ENCODE measurements around the gene PEAR1. TPM values are rescaled to one million over a fixed set of nuclear protein-coding genes. Genes with fewer than 3 reads are reported as not detected.

Gene PEAR1
- total and polyA plus RNA-seq, 2 donors (not counting 1 experiment from before 2014, with no cell fraction given): 0.03 TPM; not detected in 1

DNA sequence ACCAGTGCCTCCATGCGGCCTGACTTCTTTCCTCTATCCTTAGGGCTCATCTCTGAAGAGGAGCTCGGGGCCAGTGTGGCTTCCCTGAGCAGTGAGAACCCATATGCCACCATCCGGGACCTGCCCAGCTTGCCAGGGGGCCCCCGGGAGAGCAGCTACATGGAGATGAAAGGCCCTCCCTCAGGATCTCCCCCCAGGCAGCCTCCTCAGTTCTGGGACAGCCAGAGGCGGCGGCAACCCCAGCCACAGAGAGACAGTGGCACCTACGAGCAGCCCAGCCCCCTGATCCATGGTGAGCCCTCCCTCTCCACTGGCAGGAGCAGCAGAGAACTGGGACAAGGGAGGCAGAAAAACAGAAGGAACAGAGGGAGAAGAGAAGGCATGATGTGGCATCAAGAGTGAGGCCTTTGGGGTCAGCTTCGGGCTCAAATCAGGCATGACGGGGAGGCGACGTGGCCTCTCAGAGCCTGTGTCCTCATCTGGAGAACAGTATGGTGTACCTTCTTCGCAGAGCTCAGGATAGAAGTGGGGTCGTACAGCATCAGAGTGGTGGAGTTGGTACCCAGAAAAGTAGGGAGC, 20.4 kb downstream of the PEAR1 start:
- 93% methylated on average over 11 of the region's 13 CpGs for WGBS (ENCODE audit: insufficient coverage)
- no peaks in the 10 kb centered on the region for H3K36me3 ChIP-seq (replicated peaks in 1 of 2; ENCODE audit: control extremely low read depth in 1 of 2, control insufficient read depth in 1 of 2, extremely low read depth in 1 of 2, insufficient read depth in 2 of 2, low read length in 1 of 2)
- ChIA-PET CTCF (no interaction called here), POLR2A (no interaction called here)
- no peak for DNase-seq
- Mint-ChIP-seq H3K9me3 (ENCODE audit: insufficient read depth) (peaks cover 4% of the 10 kb centered on the region), H3K27ac (no peak overlapping the region), H3K4me1 (no peaks in the 10 kb centered on the region), H3K27me3 (peaks cover 42% of the 10 kb centered on the region), H3K4me3 (no peak overlapping the region)
- intact Hi-C loops (cut with micrococcal nuclease): loop anchor here (5.0 kb wide), 1 partner anchor 243 kb away; no protein-coding TSS in a partner anchor
- H2AFZ ChIP-seq (ENCODE audit: insufficient read depth, low read depth, low read length, poor library complexity, severe bottlenecking): no peak overlapping the region
- no peak for ATAC-seq (ENCODE audit: low read depth)
- H3K4me2 ChIP-seq (replicated peaks; ENCODE audit: low read depth, low read length, poor library complexity, severe bottlenecking): no peak overlapping the region
- no peaks in the 10 kb centered on the region for H3K79me2 ChIP-seq (ENCODE audit: control insufficient read depth, insufficient read depth, low read length)
- peaks cover 0 to 24% (median 5%) of the 10 kb centered on the region in 4 experiments for H3K27me3 ChIP-seq (replicated peaks in 1 of 4; ENCODE audit: control extremely low read depth in 1 of 4, control insufficient read depth in 3 of 4, insufficient read depth in 4 of 4, low read length in 3 of 4)
- no peaks in the 10 kb centered on the region for H3K4me1 ChIP-seq (ENCODE audit: control insufficient read depth in 2 of 2, insufficient read depth in 2 of 2, low read length in 2 of 2)
- no peaks in the 10 kb centered on the region for H4K20me1 ChIP-seq (ENCODE audit: control insufficient read depth, insufficient read depth, low read length, poor library complexity, severe bottlenecking)
- H3K9me3 ChIP-seq (ENCODE audit: control extremely low read depth in 1 of 3, control insufficient read depth in 2 of 3, insufficient read depth in 1 of 3, low read length in 2 of 3): peaks cover 0 to 5% (median 0%) of the 10 kb centered on the region in 3 donors
- no peak for TF ChIP-seq EZH2 (IDR thresholded peaks at IDR 0.05; ENCODE audit: borderline replicate concordance, insufficient read depth, low read depth, low read length, poor library complexity, severe bottlenecking)
- TF ChIP-seq, protein P1, sequence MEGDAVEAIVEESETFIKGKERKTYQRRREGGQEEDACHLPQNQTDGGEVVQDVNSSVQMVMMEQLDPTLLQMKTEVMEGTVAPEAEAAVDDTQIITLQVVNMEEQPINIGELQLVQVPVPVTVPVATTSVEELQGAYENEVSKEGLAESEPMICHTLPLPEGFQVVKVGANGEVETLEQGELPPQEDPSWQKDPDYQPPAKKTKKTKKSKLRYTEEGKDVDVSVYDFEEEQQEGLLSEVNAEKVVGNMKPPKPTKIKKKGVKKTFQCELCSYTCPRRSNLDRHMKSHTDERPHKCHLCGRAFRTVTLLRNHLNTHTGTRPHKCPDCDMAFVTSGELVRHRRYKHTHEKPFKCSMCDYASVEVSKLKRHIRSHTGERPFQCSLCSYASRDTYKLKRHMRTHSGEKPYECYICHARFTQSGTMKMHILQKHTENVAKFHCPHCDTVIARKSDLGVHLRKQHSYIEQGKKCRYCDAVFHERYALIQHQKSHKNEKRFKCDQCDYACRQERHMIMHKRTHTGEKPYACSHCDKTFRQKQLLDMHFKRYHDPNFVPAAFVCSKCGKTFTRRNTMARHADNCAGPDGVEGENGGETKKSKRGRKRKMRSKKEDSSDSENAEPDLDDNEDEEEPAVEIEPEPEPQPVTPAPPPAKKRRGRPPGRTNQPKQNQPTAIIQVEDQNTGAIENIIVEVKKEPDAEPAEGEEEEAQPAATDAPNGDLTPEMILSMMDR (IDR thresholded peaks at IDR 0.05): no peak
- H3K27ac ChIP-seq (ENCODE audit: low read length in 2 of 2): no peak overlapping the region
- no peak overlapping the region for H3K9ac ChIP-seq (ENCODE audit: low read length)
- H3K4me3 ChIP-seq (ENCODE audit: control extremely low read depth in 1 of 5, extremely low read depth in 1 of 5, insufficient read depth in 1 of 5, low read depth in 2 of 5, low read length in 4 of 5): no peak overlapping the region

- 84% methylated on average over 8 of the region's 9 CpGs for WGBS (ENCODE audit: insufficient coverage)
- Histone ChIP-seq H3K4me1 (ENCODE audit: control insufficient read depth in 2 of 2, insufficient read depth in 2 of 2, low read length in 2 of 2) (no peaks in the 10 kb centered on the region), H3K4me2 (replicated peaks; ENCODE audit: low read depth, low read length, poor library complexity, severe bottlenecking) (no peak overlapping the region), H3K79me2 (ENCODE audit: control insufficient read depth, insufficient read depth, low read length) (no peaks in the 10 kb centered on the region), H4K20me1 (ENCODE audit: control insufficient read depth, insufficient read depth, low read length, poor library complexity, severe bottlenecking) (no peaks in the 10 kb centered on the region), H3K27ac (ENCODE audit: low read length in 2 of 2) (no peak overlapping the region), H3K9ac (ENCODE audit: low read length) (no peak overlapping the region), H3K9me3 (ENCODE audit: control extremely low read depth in 1 of 3, control insufficient read depth in 2 of 3, insufficient read depth in 1 of 3, low read length in 2 of 3) (peaks cover 0 to 5% (median 0%) of the 10 kb centered on the region in 3 donors), H3K4me3 (ENCODE audit: control extremely low read depth in 1 of 5, extremely low read depth in 1 of 5, insufficient read depth in 1 of 5, low read depth in 2 of 5, low read length in 4 of 5) (no peak overlapping the region), H2AFZ (ENCODE audit: insufficient read depth, low read depth, low read length, poor library complexity, severe bottlenecking) (no peak overlapping the region), H3K27me3 (replicated peaks in 1 of 4; ENCODE audit: control extremely low read depth in 1 of 4, control insufficient read depth in 3 of 4, insufficient read depth in 4 of 4, low read length in 3 of 4) (peaks cover 0 to 24% (median 6%) of the 10 kb centered on the region in 4 experiments), H3K36me3 (replicated peaks in 1 of 2; ENCODE audit: control extremely low read depth in 1 of 2, control insufficient read depth in 1 of 2, extremely low read depth in 1 of 2, insufficient read depth in 2 of 2, low read length in 1 of 2) (no peaks in the 10 kb centered on the region)
- TF ChIP-seq, protein P1 (IDR thresholded peaks at IDR 0.05): no peak
- no peak for TF ChIP-seq EZH2 (IDR thresholded peaks at IDR 0.05; ENCODE audit: borderline replicate concordance, insufficient read depth, low read depth, low read length, poor library complexity, severe bottlenecking)
- H3K27me3 Mint-ChIP-seq: peaks cover 46% of the 10 kb centered on the region
- POLR2A ChIA-PET: no interaction called here
- peaks cover 4% of the 10 kb centered on the region for H3K9me3 Mint-ChIP-seq (ENCODE audit: insufficient read depth)
- intact Hi-C loops (cut with micrococcal nuclease): loop anchor here (5.0 kb wide), 1 partner anchor 243 kb away; no protein-coding TSS in a partner anchor
- no peaks in the 10 kb centered on the region for H3K4me1 Mint-ChIP-seq
- DNase-seq (no peak), ATAC-seq (ENCODE audit: low read depth) (no peak)
- no peak overlapping the region for H3K27ac Mint-ChIP-seq
- CTCF ChIA-PET: no interaction called here
- H3K4me3 Mint-ChIP-seq: no peak overlapping the region
These were observed 20.9 kb downstream of the PEAR1 start for GRCh38 chr1:156914440-156914856.

Measured in B cell (primary cell).